GM21360 (cell line): ENCODE data around the gene LPO.
A peak's percentile ranks its signal among the peaks of the same experiment; 100 is the strongest.

Source experiments
- ATAC-seq: cut with Tn5 transposase; IDR thresholded peaks from one replicate; pipeline ENCODE4 v1.9.1; 2021; ENCODE audit warnings: mild to moderate bottlenecking, moderate library complexity; ENCODE audit not compliant: unreplicated experiment

Gene LPO

GRCh38 chr17:58238147-58238634, at the start of gene LPO:
LPO (plus strand) TSS chr17:58238584; CDS start chr17:58242980, 4,396 bp downstream.
- no peak for ATAC-seq

DNA sequence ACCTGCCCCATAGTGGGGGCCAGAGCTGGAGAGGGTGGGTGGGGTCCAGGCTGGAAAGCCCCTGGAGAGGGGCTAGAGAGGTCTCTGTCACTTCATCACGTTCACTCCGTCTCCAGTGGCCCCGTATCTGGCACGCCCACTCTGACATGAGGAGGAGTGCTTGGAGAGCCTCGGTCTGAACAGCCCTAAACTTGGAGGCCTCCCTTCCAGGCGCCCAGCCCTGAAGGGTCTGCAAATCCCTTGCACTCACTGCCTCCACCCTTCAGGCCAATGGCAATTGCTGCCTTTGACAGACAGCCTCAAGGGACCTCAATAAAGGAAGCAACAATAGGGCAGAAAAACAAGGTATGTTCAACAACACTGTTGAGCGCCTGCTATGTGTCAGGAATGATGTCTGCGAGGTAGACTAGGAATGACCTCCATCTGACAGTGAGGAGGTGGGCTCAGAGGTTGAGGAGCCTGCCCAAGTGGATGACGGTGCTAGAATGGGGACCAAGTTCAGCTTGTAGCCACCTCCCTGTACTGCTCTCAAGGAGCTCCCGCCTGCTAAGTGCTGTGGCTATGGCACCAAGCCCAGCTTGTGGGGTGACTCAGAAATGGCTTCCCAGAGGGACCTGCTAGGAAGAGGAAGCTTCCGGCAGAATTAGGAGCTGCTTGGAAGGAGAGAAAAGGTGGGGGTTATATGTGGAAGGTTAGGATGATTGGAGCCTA, 48.8 kb upstream of the LPO start:
- ATAC-seq = no peak

GRCh38 chr17:58191241-58191896, 47.0 kb upstream of the LPO start:
- ATAC-seq = no peak

- ATAC-seq = no peak
These were observed 45.8 kb upstream of the LPO start, which contains the start of gene EPX for GRCh38 chr17:58192612-58193011. EPX (plus strand) TSS chr17:58192726; CDS start chr17:58192847, 121 bp downstream.

DNA sequence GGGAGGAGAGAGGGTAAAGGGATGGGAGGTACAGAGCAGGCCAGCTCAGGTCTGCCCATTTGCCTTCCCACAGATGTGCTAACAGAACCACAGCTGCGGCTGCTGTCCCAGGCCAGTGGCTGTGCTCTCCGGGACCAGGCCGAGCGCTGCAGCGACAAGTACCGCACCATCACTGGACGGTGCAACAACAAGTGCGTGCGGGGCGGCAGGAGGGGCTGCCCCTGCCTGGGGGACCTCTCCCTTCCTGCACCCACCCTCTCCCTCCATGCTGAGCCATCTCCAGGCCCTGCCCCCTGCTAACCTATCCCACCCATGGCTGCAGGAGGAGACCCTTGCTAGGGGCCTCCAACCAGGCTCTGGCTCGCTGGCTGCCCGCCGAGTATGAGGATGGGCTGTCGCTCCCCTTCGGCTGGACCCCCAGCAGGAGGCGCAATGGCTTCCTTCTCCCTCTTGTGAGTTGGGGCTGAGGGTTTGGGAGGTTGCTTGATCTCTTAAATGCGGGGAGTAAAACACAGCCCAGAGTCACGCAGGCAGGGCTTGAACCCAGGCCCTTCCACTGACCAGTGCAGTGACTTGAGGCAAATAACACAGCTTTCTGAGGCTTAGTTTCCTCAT, 44.6 kb upstream of the LPO start:
- ATAC-seq = no peak

- no peak for ATAC-seq
These were observed 42.8 kb upstream of the LPO start for GRCh38 chr17:58195518-58196123.

DNA sequence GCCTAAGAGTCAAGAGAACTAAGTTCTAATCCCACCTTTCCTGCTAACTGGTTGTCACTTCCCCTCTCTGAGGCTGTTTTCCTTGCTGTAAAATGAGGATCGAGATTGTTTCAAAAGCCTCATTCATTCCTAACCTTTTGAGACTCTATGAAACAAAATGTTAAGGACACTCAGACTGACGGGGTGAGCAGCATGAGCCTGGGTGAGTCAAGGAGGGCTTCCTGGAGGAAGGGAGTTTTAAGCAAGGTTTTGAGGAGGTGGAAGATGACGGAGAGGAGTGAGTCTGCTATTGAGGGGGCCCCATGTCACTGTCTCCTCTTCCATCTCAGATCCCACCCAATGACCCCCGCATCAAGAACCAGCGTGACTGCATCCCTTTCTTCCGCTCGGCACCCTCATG, 41.8 kb upstream of the LPO start:
- ATAC-seq = no peak

- no peak for ATAC-seq
These were observed 38.3 kb upstream of the LPO start for GRCh38 chr17:58200024-58200633.

- ATAC-seq = no peak
These were observed 35.5 kb upstream of the LPO start for GRCh38 chr17:58202859-58203258.

GRCh38 chr17:58204796-58205195, 33.6 kb upstream of the LPO start:
- ATAC-seq = no peak

- ATAC-seq = no peak
These were observed 32.4 kb upstream of the LPO start for GRCh38 chr17:58205936-58206335.

DNA sequence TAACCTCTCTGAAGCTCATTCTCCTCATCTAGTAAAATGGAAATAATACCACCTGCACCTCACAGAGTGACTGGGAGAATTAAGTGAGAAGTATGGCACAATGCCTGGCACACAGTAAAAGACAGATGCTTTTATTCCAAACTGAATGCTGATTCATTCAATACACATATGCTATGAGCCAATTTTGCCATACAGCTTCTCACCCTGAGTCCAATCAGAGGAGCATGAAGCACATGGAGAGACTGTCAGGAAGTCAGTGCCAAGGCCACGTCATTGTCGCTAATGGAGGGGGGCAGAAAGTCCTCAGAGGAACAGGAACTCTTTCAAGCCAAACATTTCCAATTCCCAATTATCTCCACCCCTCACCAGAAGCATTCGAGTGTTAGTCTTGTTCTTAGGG, 30.9 kb upstream of the LPO start:
- ATAC-seq = no peak

GRCh38 chr17:58208344-58208743, 30.0 kb upstream of the LPO start:
- ATAC-seq = no peak

GRCh38 chr17:58210922-58211321, 27.5 kb upstream of the LPO start:
- ATAC-seq = no peak

DNA sequence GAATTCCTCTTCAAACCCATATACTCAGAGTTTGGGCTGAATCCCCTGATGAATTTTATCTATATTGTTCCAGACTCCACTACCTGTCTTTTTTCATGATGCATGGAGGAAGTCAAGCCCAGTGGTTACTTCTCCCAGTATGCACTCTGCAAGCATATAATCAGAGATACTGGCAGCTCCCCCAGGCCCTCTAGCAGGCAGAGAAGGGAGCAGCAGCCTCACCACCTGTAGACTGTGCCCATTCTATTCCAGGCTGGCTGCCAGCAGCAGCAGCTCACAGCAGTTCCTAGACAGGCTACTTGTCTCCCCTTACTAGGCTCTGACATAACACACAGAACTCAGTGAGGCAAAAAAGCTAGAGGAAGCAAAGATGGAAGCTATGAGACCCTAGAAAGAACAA, 22.7 kb upstream of the LPO start:
- ATAC-seq = no peak

DNA sequence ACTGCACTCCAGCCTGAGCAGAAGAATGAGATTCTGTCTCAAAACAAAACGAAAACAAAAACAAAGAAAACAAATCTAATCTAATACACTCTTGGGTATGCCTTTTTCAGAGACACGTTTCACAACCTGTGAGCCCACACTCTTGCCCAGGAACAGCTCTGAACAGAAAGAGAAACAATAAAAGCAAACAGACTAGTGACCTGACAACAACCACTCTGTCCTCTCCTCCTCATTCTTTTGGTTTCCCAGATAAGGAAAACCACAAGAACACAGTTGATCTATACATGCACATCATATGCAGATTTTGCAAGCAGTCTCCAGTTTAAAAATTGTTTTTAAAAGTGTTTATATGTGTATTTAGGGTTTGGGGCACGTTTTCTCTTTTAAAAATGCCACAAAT, 20.6 kb upstream of the LPO start:
- ATAC-seq = no peak

GRCh38 chr17:58219007-58219788, 19.2 kb upstream of the LPO start, which contains the start of gene MKS1:
MKS1 (minus strand) TSS chr17:58219255; CDS start chr17:58219230, 25 bp downstream.
- peak; percentile 96 for ATAC-seq

DNA sequence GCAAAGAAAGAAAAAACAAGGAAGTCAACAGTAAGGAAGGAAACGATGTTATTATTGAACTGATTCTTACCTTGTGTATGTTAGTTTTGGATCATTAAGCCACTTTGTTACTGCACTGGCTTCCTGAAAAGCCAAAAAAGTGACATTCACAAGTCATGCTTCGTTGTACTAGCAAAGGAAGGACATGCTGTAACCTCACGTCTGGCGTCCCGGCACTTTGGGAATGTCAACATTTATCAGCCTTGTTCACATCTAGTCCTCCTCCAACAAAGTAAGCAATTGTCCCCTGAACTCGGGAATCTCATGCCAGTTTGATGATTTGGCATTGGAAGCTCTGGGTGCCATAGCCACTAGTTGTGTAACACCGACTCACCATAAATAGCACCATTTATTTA, 18.6 kb upstream of the LPO start:
- ATAC-seq = no peak

- ATAC-seq = no peak
These were observed 14.1 kb upstream of the LPO start for GRCh38 chr17:58224315-58224714.

- ATAC-seq = no peak
These were observed 10.7 kb upstream of the LPO start for GRCh38 chr17:58227733-58228132.
